HG03103 (cell line): Measurements from ENCODE around the gene IGFBPL1.

Source experiments
- ATAC-seq: cut with Tn5 transposase; IDR thresholded peaks from one replicate; pipeline ENCODE4 v1.9.1; 2021; ENCODE audit warnings: low read depth; ENCODE audit not compliant: unreplicated experiment

The IGFBPL1 gene

GRCh38 chr9:38432922-38433510 is 8.8 kb upstream of the IGFBPL1 start:
- ATAC-seq = no peak

- ATAC-seq = no peak
These were observed 6.9 kb upstream of the IGFBPL1 start for GRCh38 chr9:38431116-38431515.

GRCh38 chr9:38428062-38428461 is 3.8 kb upstream of the IGFBPL1 start:
- no peak for ATAC-seq

- no peak for ATAC-seq
These were observed 664 bp upstream of the IGFBPL1 start for GRCh38 chr9:38424918-38425317.

GRCh38 chr9:38423273-38423972 is 831 bp downstream of the IGFBPL1 start:
- ATAC-seq = no peak

- ATAC-seq = no peak
These were observed 1.5 kb downstream of the IGFBPL1 start for GRCh38 chr9:38422555-38423260.

GRCh38 chr9:38421498-38422211 is 2.6 kb downstream of the IGFBPL1 start:
- ATAC-seq = no peak

- no peak for ATAC-seq
These were observed 5.1 kb downstream of the IGFBPL1 start for GRCh38 chr9:38419181-38419580.

- no peak for ATAC-seq
These were observed 5.9 kb downstream of the IGFBPL1 start for GRCh38 chr9:38418366-38418765.

- no peak for ATAC-seq
These were observed 7.0 kb downstream of the IGFBPL1 start for GRCh38 chr9:38417003-38417945.

GRCh38 chr9:38416461-38416860 is 7.8 kb downstream of the IGFBPL1 start:
- no peak for ATAC-seq

GRCh38 chr9:38415856-38416255 is 8.4 kb downstream of the IGFBPL1 start:
- ATAC-seq = no peak

- no peak for ATAC-seq
These were observed 10.1 kb downstream of the IGFBPL1 start for GRCh38 chr9:38414040-38414723.

- no peak for ATAC-seq
These were observed 11.0 kb downstream of the IGFBPL1 start for GRCh38 chr9:38413283-38413682.

GRCh38 chr9:38412751-38413150 is 11.5 kb downstream of the IGFBPL1 start:
- ATAC-seq = no peak

GRCh38 chr9:38408719-38409118 is 15.5 kb downstream of the IGFBPL1 start:
- ATAC-seq = no peak

GRCh38 chr9:38406476-38407186 is 17.6 kb downstream of the IGFBPL1 start:
- no peak for ATAC-seq

GRCh38 chr9:38405785-38406184 is 18.5 kb downstream of the IGFBPL1 start:
- ATAC-seq = no peak

- ATAC-seq = no peak
These were observed 19.9 kb downstream of the IGFBPL1 start for GRCh38 chr9:38404314-38404713.
